ENCODE results near the gene FIGLA. TPM values are rescaled to one million over a fixed set of nuclear protein-coding genes. Genes with fewer than 3 reads are reported as not detected.

Gene FIGLA
- total RNA-seq, 1 donor from 2014 or later: not detected

Small RNA genes within 50 kb of the gene (small RNA-seq; reads per million reads assigned to genes)
- not detected for gene HMGN2P21

Other genes starting within 250 kb of the FIGLA start
- gene TGFA, start 236.8 kb downstream of the FIGLA start, total RNA-seq: 27.7 TPM
- gene ADD2, start 22.4 kb downstream of the FIGLA start, total RNA-seq: 3.4 TPM
- gene CLEC4F, start 30.0 kb upstream of the FIGLA start, total RNA-seq: 0.49 TPM
- 2.5 TPM for gene CD207, start 45.2 kb upstream of the FIGLA start, total RNA-seq
- not detected for gene VAX2, start 109.9 kb upstream of the FIGLA start, total RNA-seq
- not detected for gene ATP6V1B1, start 145.3 kb upstream of the FIGLA start, total RNA-seq
- 4.9 TPM for gene ANKRD53, start 188.0 kb upstream of the FIGLA start, total RNA-seq
- gene TEX261, start 204.2 kb upstream of the FIGLA start, total RNA-seq: 29.0 TPM

Data from vagina (tissue), 1 donor.